ENCODE results near the gene NAP1L4.
"Not testable (repeated sequence)": the region's sequence is repeated elsewhere in the genome, so short reads cannot be mapped to it uniquely, and the experiment has no call there.

The NAP1L4 gene

DNA sequence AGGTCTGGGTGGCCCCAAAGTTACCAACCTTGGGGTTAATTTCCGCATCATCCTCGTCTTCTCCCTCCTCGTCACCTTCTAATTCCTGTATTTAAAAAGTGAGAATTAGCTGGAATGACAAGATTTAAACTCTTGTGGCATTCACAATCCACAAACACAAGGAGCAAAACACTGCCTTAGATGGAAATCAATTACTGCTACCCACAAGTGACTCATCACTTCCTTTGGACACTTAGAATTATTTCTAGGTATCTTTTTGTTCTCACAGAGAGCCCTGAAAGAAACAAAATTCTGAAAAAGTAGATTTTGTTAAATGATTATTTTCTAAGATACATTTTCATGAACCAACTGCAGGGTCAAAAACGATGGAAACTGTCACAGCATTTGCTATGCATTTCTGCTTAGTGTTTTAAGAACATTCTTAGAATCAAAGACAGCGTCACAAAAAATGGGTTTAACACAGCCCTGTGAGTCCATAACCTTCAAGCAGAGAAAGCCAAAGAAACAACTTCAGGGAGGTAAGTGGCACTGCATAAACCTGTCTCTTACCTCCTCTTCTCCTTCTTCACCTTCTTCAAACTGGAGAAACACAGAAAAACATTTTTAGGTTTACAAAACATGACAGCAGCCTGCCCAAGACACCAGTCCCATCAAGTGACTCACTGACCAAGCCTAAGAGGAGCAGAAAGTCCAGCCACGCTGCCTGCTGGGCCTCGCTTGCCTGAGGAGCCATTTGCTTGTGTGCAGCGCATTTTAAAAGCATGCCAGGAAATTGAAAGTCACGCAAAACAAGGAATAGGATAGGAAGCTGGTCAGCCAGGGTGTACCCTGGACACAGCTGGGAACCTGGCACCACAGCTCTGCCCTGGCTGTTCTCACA, 40.7 kb downstream of the NAP1L4 start:
- no peak for DNase-seq

DNA sequence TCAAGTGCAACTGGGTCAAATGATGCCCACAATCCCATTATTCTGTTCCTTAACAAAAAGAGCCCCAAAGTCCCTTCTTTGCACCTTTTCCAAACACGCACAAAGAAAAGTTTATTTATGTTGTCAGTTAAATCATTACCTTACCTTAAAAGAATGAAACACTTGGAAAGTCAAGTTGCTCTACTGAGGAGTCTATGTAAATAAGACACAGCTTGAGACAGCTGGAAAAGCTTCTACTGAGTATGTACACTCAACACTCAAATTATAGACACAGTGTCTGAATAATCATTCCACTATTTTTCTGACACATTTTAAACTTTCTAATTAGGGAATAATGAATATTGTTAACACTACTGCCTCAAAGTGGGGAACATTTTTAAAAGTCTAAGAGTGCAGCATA, 41.3 kb downstream of the NAP1L4 start:
- no peak for DNase-seq

DNA sequence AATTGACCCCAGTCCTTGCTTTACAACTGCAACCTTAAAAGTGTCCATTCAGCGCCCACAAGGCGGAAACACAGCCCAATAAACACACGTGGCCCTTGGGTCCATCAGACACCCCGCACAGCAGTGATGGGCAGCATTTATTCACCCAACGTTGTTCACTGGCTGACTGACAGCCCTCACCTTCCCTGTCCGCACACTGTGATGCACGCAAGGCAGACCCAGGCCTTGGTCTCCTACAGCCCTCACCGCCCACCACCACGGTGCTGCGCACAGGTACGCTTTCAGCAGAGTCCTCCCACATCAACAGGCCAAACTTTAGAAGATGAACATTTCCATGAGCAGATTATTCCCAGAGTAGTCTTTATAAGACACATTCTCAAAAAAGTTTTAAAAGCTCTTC, 42.2 kb downstream of the NAP1L4 start:
- DNase-seq: no peak

DNA sequence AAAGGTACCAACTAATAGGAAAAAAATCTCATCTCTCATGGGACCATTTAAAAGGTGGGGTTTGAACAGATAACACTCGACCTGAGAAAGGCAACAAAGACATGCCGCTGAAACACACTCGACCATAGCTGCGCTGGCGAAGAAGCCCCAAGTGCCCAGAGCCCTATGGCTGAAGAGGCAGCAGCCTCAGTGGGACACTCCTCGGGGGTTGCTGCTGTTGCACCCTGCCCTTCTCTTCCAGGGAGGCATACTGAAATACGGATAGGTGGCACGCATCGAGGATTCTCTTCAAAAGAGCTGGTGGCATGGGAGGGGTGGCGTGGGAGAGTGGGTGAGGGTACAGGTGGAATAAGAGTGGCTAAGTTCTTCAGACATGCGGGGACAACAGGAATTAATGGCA, 44.4 kb downstream of the NAP1L4 start:
- no peak for DNase-seq

DNA sequence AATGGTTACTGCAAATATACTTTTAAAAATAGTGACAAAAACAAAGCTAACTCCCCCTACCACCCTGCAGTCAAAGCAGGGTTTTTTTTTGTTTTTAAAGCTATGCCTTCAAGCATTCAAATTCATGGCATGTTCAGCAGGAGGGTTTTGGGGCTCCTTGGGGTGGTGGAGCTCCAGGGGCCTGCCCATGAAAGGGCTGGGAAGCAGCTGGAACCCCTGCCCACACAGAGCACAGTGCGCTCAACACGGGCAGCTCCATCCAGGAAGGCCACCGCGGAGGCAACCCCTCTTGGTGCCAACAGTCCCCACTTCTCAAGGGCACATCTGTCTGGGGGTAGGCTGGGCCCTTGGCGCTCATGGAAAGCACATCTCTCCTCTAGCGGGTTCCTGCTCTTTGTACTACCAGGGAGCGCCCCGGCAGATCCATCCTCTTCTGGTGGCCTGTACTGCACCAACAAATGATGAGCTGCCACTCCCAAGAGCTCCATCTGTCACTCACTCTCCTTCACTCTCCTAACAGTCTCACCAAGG, 46.3 kb downstream of the NAP1L4 start:
- no peak for DNase-seq

DNA sequence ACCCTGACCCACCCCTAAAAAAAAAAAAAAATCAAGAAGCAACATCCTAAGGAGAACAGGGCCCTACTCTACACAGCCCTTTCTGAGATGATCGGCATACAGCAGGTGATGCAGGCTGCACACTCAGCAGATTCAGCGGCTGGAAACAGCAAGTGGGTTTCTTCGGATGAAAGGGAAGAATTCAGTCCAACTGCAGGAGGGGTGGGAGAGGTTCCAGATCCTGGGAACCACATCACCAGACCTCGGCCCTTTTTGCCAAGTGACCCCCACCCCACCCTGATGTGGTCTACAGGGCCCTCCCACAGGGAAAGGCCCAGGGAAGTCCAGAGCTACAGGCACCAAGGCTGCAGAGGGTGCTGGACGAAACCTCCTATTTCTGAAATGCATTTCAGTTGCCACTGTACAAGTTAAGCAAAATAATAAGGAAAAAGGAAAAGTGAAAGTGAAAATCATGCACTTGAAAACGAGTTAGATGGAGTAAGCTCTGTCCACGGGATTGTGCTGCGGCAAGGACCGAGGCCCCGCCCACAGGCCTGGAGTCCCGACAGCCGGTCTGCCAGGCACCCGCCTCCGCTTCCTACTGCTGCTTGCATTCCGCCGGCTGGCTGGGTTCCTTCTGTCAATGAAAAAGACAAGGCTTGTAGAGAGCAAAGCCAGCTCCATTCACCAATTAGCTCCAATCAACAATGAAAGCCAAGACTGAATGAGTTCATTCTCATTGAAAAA, 46.9 kb downstream of the NAP1L4 start:
- no peak for DNase-seq

DNA sequence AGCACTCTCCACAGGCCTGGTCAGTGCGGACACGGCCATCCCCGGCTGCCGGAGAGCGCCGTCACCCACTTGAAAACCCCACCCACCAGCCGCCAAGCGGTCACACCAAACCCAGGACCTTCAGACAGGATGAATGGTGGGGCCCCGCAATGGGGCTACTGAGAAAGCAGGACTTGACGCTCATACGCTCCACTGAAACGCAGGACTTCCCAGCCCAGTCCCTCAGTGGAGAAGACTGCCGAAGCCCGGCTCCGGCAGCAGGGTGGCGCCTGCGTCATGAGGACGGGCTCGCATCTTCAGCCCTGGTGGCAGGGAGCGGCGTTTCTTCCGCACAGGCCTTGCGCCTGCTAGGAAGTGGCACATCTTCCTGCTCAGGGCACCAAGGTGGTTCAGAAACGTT, 47.6 kb downstream of the NAP1L4 start:
- no peak for DNase-seq

DNA sequence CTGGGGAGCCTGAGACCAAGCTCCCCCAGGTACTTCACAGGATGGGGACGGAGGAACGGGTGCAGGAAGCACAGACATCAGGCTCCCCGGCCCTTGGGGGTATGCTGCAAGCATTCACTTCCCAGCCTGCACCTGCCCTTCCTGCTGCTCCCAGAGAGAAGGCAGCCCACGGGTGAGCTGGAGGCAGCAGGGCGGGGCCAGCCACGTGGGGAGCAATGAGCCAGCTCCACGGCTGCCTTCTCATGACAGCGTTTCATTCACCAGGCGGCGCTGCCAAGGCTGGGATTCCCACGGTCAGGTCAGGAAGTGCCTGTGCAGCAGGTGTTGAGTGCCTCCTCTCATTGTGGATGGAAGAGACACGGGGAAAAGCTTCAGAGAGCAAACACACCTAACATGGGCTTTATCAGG, 48.4 kb downstream of the NAP1L4 start:
- DNase-seq: no peak

DNA sequence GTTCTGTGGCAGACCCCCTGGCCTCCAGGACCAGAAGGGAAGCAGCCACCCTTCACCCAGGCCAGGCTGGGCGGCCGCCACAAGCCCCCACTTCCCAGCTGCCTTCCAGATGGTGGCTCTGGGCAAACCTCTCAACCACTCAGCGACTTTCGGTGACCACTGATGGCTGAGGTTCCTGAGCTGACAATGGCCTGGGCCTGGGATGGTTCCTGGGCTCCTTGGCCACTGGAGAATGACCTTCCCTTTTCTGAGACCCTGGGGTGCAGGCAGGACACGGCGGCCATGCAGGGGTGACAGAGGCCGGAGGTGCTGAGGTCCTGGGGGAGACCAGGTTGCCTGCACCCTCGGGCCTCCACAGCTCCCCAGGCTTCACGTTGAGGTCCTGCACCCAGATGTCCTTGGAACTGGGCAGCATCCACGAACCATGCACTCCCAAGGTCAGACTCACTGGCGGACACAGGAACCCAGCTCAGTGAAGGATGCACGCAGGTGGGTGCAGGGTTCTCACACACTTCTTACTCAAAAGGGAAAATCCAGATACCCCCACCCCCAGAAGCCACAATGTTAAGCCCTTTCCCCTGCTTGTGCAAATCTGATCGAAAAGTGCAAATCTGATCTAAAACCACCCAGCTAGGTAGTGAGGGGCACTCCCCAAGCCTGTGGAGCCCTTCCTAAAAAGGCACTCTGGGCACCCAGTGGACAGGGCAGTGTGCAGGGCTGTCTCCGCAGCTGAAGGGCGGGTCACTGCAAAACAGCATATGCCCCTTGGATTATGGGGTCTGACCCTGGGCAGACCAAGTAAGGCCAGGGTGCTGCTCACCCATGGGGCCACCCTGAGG, 49.0 kb downstream of the NAP1L4 start:
- DNase-seq: no peak

DNA sequence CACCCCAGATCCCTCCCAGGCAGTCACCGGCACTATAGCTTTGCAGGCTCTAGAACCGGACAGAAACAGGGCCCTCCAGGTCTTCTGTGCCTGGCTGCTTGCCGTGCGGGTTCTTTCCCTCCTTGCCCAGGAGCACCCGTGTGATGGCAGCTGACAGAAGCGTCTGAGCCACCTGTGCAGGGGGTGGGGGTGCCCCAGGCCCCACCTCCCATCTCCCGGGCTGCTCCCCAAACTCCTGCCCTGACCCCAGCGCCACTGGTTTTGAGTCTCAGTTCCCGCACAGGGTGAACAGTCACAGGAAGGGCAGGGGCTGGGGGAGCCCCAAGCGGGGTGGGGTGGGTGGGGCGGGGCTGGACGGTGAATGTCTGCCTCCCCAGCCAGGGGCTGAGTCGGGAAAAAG, 49.7 kb downstream of the NAP1L4 start:
- no peak for DNase-seq

DNA sequence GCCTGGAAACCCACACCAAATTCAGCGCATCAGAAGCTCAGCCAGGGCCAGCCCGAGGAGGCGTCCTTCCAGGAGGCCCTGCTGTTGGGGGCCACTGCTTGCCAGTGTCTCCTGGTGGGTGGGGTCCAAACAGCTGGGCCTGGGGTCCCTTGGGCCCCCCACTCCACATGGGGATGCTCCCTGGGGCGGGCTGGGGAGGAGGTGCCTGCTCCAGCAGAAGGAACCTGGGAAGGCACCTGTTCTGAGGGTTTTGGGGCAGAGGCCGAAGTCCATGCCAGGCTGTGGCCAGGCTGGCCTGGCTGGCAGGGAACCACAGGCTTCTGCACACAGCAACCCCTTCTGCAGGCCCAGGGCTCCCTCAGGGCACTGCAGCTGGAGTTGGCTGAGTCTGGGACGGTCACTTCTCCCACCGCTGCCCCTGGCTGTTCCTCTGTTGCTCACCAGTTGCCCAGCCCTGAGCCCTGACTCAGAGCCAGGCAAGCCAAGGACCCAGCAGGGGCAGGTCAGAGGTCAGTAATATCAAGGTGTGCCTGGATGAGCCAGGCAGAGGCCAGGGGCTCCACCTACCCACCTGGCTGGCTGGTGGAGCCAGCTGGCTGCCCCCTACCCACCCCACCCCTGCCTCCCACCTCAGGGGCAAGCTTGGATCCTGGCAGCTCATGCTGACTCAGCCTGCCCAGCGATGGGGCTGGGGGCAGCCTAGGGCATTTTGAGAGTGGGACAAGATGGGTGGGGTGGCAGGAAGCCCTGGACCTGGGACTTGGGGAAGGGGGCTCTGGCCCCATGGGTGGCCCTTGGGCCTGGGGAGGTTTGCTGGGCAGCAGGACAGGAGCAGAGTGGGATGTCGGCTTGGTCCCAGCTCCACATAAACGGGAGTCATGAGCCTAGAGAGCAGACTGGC, 51.0 kb downstream of the NAP1L4 start:
- DNase-seq: no peak

DNA sequence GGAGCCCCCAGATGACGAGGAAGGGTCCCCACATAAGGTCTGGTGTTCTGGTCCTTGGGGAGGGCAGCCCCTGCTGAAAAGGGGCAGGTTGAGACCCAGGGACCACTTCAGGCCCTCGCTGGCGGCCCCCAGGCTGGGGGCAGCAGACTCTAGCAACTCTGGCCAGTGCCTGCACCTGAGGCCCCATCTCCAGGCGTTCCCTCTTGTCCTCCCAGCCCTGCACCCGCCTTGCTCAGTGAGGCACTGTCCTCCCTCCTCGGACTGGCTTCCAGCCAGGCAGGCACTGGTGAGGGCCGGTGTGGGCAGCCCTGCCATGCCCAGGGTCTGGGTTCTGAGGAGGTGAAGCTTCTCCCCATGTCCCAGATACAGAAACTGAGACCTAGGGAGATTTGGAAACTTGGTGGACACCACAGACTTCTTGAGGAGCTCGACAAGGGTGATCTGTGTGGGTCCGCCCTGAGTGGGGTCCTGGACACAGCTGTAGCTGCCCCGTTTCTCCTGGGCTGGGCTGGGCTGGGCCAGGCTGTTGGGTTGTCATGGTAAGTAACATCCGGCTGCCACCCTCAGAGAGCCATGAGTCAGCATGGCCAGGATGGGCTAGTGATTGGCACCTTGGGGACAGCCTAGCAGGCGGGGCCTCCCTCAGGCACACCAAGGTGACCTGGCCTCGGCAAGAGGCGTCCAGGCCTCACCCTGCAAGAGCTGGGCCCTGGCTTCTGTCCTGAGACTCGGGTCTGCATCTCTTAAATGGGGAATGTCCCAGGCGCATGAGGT, 51.8 kb downstream of the NAP1L4 start:
- no peak for DNase-seq

DNA sequence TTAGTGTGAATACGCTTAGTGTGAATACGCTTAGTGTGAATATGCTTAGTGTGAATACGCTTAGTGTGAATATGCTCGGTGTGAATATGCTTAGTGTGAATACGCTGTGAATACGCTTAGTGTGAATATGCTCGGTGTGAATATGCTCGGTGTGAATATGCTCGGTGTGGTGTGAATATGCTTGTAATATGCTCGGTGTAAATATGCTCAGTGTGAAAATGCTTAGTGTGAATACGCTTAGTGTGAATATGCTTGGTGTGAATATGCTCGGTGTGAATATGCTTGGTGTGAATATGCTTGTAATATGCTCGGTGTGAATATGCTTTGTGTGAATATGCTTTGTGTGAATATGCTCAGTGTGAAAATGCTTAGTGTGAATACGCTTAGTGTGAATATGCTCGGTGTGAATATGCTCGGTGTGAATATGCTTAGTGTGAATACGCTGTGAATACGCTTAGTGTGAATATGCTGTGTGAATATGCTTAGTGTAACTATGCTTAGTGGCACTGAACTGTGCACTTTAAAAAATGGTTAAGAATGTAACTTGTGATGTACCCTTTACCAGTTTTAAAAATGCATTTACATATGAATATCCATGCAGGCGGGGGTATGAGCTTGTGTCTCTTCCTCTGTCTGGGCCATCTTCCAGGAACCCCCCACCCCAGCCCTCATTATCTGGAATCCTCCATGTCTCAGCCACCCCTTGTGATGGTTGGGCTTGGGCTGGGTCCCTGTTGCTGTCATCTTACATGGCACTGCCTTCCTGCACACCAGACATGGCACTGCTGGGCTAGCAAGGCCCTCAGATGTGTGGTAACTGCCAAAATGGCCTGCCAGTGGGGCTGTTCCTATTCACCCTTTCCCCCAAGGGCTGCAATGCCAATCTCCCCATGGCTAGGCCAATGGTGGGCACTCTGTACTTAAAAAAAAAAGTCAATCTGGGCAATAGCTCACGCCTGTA, 53.4 kb downstream of the NAP1L4 start:
- not testable (repeated sequence) for DNase-seq

DNA sequence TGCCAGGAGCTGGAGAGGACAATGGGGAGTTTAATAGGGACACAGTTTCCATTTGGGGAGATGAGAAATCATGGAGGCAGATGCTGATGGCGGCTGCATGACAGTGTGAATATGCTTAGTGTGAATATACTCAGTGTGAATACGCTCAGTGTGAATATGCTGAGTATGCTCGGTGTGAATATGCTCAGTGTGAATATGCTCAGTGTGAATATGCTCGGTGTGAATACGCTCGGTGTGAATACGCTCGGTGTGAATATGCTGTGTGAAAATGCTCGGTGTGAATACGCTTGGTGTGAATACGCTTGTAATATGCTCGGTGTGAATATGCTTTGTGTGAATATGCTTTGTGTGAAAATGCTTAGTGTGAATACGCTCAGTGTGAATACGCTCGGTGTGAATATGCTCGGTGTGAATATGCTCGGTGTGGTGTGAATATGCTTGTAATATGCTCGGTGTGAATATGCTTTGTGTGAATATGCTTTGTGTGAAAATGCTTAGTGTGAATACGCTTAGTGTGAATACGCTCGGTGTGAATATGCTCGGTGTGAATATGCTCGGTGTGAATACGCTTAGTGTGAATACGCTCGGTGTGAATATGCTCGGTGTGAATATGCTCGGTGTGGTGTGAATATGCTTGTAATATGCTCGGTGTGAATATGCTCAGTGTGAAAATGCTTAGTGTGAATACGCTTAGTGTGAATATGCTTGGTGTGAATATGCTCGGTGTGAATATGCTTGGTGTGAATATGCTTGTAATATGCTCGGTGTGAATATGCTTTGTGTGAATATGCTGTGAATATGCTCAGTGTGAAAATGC, 54.3 kb downstream of the NAP1L4 start:
- DNase-seq: not testable (repeated sequence)

DNA sequence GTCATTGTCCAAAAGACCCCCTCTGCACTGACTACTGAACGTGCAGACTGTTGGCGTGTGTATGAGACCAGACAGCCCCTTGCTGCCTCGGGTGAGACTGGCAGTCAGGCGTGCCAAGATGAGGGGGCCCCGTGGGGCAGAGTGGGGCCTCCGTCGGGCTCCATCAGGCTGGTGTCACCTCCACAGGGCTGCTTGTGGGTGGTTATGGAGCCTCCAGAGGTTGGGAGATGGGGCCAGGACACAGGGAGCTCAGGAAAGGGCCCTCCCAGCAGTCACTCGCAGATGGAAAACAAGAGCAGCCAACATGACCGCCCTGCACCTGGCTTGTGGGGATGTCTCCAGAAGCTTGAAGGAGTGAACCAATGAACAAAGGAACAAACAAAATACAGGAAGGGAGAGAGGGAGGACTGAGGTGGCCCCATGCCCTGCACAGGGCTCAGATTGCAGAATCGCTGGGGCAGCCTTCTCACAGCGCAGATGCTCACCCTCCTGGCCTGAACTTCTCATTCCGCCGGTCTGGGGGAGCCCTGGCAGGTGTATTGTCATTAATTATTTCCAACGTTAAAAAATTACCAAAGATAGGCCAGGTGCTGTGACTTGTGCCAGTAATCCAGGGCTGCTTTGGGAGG, 57.4 kb downstream of the NAP1L4 start:
- DNase-seq: no peak

DNA sequence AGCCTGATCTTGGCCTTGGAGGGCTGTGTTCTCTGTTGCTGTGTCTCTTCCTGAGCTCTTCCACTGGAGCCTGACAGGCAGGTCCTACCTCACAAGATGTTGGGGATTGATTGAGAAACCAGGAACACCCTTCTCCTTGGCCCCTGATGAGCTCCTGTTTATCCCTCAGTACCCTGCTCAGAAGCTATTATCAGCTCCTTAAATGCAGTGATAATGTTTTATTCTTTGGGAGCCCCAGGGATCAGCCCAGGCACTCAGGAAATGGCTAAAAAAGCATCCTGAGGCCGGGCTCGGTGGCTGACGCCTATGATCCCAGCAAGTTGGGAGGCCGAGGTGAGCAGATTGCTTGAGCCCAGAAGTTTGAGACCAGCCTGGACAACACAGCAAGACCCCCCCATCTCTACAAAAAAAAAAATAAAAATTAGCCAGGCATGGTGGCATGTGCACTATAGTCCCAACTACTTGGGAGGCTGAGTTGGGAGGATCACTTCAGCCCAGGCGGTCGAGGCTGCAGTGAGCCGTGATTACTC, 58.0 kb downstream of the NAP1L4 start:
- no peak for DNase-seq

DNA sequence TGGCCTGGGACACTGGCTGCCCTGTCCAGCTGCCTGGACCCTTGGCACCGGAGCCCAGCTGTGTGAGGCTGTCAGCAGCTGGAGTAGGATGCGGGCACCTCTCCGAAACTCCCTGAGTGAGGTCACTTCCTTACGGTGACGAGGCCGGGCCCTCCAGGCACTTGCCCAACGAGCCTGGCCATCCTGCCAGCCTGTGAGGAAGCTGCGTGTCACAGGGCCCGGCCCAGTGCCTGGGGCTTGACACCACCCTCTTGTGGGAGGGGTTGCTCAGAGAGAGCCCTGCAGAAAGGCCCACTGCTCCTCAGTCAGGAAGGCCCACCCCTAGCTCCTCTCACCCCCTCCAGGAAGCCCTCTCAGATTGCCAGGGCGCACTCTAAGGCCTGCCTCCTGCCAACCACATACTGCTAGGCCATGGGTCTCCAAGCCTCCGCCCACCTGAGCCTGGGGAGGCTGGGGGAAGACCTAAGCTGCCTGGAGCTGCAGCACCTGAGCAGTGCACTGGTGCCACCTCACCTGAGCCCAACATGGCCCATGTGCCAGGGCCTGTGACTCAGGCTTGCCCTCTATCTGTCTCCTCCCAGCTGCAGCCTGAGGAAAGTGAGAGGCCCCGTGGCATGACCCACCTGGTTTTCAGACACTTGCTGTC, 58.6 kb downstream of the NAP1L4 start:
- DNase-seq: no peak

DNA sequence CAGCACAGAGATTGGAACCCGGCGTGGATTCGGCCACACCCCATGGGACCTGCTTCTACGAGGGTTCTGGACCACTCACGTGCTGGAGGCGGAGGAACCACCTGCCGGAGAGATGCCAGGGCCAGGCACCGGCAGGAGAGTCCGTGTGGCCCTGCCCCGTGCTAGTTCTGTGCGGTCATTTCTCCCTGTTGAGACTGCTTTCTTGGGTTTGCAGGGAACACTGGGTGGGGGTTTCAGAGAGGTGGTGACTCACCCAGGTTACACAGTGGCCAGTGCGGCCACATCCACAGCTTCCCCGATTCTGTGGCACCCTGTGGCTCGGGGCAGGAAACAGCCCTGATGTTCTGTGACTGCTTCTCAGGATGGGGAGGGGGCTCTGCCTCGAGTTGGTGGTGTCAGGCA, 59.3 kb downstream of the NAP1L4 start:
- no peak for DNase-seq

Measured in NCI-H446 treated with DMSO at 0.1 percent for 48 hours (cell line).